GM12878 (cell line): ENCODE data around the gene P2RX2.

Source experiments
- EZH2 ChIP-seq: IDR thresholded peaks from 2 replicates; pipeline ENCODE4 v1.6.1; 2012; ENCODE audit warnings: low read depth, mild to moderate bottlenecking, control low read depth, inconsistent platforms, low read length, borderline replicate concordance; ENCODE audit not compliant: control insufficient read depth
- POLR2A ChIP-seq: IDR thresholded peaks from 2 replicates; pipeline ENCODE4 v1.6.1; 2011; ENCODE audit warnings: low read depth, mild to moderate bottlenecking, low read length
- TF ChIP-seq, protein P1 (sequence below): IDR thresholded peaks from 2 replicates; pipeline ENCODE4 v1.6.1; 2012; ENCODE audit warnings: mild to moderate bottlenecking, low read depth, low read length

- TF ChIP-seq, protein P1, sequence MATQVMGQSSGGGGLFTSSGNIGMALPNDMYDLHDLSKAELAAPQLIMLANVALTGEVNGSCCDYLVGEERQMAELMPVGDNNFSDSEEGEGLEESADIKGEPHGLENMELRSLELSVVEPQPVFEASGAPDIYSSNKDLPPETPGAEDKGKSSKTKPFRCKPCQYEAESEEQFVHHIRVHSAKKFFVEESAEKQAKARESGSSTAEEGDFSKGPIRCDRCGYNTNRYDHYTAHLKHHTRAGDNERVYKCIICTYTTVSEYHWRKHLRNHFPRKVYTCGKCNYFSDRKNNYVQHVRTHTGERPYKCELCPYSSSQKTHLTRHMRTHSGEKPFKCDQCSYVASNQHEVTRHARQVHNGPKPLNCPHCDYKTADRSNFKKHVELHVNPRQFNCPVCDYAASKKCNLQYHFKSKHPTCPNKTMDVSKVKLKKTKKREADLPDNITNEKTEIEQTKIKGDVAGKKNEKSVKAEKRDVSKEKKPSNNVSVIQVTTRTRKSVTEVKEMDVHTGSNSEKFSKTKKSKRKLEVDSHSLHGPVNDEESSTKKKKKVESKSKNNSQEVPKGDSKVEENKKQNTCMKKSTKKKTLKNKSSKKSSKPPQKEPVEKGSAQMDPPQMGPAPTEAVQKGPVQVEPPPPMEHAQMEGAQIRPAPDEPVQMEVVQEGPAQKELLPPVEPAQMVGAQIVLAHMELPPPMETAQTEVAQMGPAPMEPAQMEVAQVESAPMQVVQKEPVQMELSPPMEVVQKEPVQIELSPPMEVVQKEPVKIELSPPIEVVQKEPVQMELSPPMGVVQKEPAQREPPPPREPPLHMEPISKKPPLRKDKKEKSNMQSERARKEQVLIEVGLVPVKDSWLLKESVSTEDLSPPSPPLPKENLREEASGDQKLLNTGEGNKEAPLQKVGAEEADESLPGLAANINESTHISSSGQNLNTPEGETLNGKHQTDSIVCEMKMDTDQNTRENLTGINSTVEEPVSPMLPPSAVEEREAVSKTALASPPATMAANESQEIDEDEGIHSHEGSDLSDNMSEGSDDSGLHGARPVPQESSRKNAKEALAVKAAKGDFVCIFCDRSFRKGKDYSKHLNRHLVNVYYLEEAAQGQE: no peak
- TF ChIP-seq EZH2 (no peak), POLR2A (no peak)
These were observed 47.5 kb upstream of the P2RX2 start for GRCh38 chr12:132571051-132571450.
